Loucy (cell line): ENCODE results near the gene SMG1.
"Not testable (repeated sequence)": the region's sequence is repeated elsewhere in the genome, so short reads cannot be mapped to it uniquely, and the experiment has no call there.

Source experiments
- H2AFZ ChIP-seq: fragments of 200-600 bp; sonication (generic); 2 replicates; pipeline ENCODE4 v1.6.0; 2016; ENCODE audit warnings: antibody characterized with exemption, mild to moderate bottlenecking, low read length, moderate library complexity
- H3F3A ChIP-seq: fragments of 200-600 bp; 2 replicates; pipeline ENCODE4 v1.6.0; 2016; ENCODE audit warnings: antibody characterized with exemption, low read depth, mild to moderate bottlenecking
- H3K27me3 ChIP-seq: fragments of 200-600 bp; sonication (generic); 2 replicates; pipeline ENCODE4 v1.6.1; 2014; ENCODE audit warnings: low read length, mild to moderate bottlenecking; ENCODE audit not compliant: insufficient read depth, poor library complexity, severe bottlenecking
- H3K36me3 ChIP-seq: fragments of 200-600 bp; sonication (generic); 2 replicates; pipeline ENCODE4 v1.6.1; 2016; ENCODE audit warnings: low read length; ENCODE audit not compliant: insufficient read depth
- H3K4me1 ChIP-seq: fragments of 200-600 bp; sonication (generic); 2 replicates; pipeline ENCODE4 v1.5.1; 2014; ENCODE audit warnings: low read length, mild to moderate bottlenecking; ENCODE audit not compliant: insufficient read depth, poor library complexity, severe bottlenecking
- H3K4me2 ChIP-seq: fragments of 200-600 bp; sonication (generic); 2 replicates; pipeline ENCODE4 v1.6.0; 2014; ENCODE audit warnings: antibody characterized with exemption, low read length, low read depth, mild to moderate bottlenecking; ENCODE audit not compliant: poor library complexity, severe bottlenecking
- H3K4me3 ChIP-seq: fragments of 200-600 bp; sonication (generic); 2 replicates; pipeline ENCODE4 v1.5.1; 2014; ENCODE audit warnings: low read length, mild to moderate bottlenecking, mixed read lengths; ENCODE audit not compliant: poor library complexity, severe bottlenecking
- H3K79me2 ChIP-seq: fragments of 200-600 bp; sonication (generic); 2 replicates; pipeline ENCODE4 v1.6.1; 2014; ENCODE audit warnings: low read length; ENCODE audit not compliant: insufficient read depth
- H3K9ac ChIP-seq: fragments of 200-600 bp; sonication (generic); 2 replicates; pipeline ENCODE4 v1.6.0; 2014; ENCODE audit warnings: mild to moderate bottlenecking, low read depth, low read length, moderate library complexity; ENCODE audit not compliant: poor library complexity, severe bottlenecking
- H3K9me2 ChIP-seq: fragments of 200-600 bp; sonication (generic); replicated peaks from 2 replicates; pipeline ENCODE4 v1.6.1; 2016; ENCODE audit warnings: low read depth, low read length, mixed read lengths
- H3K9me3 ChIP-seq: fragments of 200-600 bp; sonication (generic); 2 replicates; pipeline ENCODE4 v1.6.1; 2014; ENCODE audit warnings: mild to moderate bottlenecking, antibody characterized with exemption, low read length, low read depth; ENCODE audit not compliant: insufficient read depth
- H4K20me1 ChIP-seq: fragments of 200-600 bp; sonication (generic); 2 replicates; pipeline ENCODE4 v1.6.0; 2014; ENCODE audit warnings: antibody characterized with exemption, low read length, mild to moderate bottlenecking; ENCODE audit not compliant: insufficient read depth, poor library complexity, severe bottlenecking
- EZH2phosphoT487 ChIP-seq: fragments of 200-600 bp; IDR thresholded peaks from 2 replicates; pipeline ENCODE4 v1.6.1; 2018; ENCODE audit warnings: antibody characterized with exemption, mild to moderate bottlenecking, moderate library complexity, borderline replicate concordance
- TF ChIP-seq, protein P1 (sequence below): fragments of 200-600 bp; sonication (generic); conservative IDR thresholded peaks from 2 replicates; pipeline ENCODE4 v1.5.1; 2014; ENCODE audit warnings: mild to moderate bottlenecking, antibody characterized with exemption, low read length

Gene SMG1

DNA sequence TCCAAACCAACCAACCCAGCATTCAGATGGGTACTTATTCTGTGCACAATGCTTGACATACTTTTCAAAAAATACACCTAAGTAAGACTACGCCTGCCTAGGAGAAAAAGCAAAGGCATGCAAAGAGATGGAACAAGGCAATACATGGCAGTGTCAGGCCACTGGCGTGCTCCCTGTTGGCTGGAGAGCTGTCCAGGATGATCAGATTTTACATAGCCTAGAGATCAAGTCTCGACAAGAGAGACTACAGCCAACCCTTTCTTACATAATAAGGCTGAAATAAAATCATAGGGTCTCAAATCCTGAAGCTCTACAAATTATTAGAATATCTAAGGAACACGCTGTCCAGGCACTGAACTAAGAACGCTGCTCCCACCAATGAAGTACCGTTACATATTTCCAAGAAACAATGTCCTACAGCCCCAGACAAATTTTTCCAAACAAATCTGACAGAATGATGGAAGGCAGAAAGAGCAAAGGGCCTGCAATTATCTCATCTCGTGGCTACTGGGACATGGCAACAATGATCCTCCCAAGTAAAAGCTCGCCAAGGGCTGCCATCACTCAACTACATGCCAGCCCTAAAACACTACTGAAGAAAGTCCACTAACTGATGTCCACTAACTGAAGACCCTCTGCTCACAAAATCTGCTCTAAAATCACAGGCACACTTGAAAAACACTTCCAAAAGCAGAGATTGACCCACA lies 141.1 kb downstream of the SMG1 start:
- H3K4me2 ChIP-seq = peak overlapping the region; percentile 95
- peak overlapping the region; percentile 98 for H3K4me3 ChIP-seq
- H3K9me2 ChIP-seq = no peaks in the 10 kb centered on the region
- H3K9ac ChIP-seq = peak overlapping the region; percentile 61
- H3K36me3 ChIP-seq = peaks cover 59% of the 10 kb centered on the region
- H2AFZ ChIP-seq = no peak overlapping the region
- H3K9me3 ChIP-seq = no peaks in the 10 kb centered on the region
- peaks cover 79% of the 10 kb centered on the region for H3K79me2 ChIP-seq
- TF ChIP-seq, protein P1, sequence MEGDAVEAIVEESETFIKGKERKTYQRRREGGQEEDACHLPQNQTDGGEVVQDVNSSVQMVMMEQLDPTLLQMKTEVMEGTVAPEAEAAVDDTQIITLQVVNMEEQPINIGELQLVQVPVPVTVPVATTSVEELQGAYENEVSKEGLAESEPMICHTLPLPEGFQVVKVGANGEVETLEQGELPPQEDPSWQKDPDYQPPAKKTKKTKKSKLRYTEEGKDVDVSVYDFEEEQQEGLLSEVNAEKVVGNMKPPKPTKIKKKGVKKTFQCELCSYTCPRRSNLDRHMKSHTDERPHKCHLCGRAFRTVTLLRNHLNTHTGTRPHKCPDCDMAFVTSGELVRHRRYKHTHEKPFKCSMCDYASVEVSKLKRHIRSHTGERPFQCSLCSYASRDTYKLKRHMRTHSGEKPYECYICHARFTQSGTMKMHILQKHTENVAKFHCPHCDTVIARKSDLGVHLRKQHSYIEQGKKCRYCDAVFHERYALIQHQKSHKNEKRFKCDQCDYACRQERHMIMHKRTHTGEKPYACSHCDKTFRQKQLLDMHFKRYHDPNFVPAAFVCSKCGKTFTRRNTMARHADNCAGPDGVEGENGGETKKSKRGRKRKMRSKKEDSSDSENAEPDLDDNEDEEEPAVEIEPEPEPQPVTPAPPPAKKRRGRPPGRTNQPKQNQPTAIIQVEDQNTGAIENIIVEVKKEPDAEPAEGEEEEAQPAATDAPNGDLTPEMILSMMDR = no peak
- no peak for TF ChIP-seq EZH2phosphoT487
- peaks cover 76% of the 10 kb centered on the region for H4K20me1 ChIP-seq
- peaks cover 46% of the 10 kb centered on the region for H3K4me1 ChIP-seq
- H3K27me3 ChIP-seq = peaks cover 10% of the 10 kb centered on the region
- no peaks in the 10 kb centered on the region for H3F3A ChIP-seq

DNA sequence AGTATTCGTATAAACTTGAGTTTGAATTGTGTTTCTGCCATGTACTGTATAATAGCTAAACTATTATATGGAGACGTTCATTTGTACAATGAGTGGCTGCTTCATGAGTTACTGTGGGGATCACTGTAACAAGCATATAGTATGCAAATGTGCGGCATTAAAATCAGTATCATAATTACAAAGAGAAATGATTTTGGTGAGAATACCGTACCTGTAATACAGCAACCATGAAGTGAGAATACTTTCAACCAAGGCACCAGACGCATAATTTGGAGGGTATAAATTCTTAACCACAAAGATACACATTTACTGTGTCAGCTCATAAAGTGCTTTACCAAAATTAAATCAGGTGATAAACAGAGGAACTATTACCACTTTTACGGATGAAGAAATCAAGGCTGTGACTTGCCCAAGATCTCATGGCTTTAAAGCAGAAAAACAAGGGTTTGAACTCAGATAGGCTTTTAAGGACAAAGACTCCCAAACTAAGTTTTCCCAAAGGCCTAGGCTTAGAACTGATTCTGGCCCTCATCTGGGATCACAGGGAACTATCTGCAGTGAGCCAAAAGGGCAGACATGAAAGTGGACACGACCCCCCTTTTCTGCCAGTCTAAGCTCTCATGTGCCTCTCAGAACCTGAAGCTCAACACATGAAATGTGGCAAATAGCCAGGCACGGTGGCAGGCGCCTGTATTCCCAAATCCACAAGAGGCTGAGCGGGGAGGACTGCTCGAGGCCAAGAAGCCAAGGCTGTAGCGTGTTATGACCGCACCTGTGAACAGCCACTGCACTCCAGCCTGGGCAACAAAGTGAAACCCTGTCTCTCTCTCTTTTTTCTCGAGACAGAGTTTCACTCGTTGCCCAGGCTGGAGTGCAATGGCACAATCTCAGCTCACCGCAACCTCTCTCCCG lies 142.5 kb downstream of the SMG1 start:
- H3K79me2 ChIP-seq = peaks cover 65% of the 10 kb centered on the region
- H4K20me1 ChIP-seq = peaks cover 63% of the 10 kb centered on the region
- peaks cover 59% of the 10 kb centered on the region for H3K36me3 ChIP-seq
- peaks cover 46% of the 10 kb centered on the region for H3K4me1 ChIP-seq
- H3F3A ChIP-seq = no peaks in the 10 kb centered on the region
- no peak for TF ChIP-seq EZH2phosphoT487
- TF ChIP-seq, protein P1 = no peak
- H2AFZ ChIP-seq = no peak overlapping the region
- H3K9me2 ChIP-seq = no peaks in the 10 kb centered on the region
- no peaks in the 10 kb centered on the region for H3K27me3 ChIP-seq
- peak overlapping the region; percentile 95 for H3K4me2 ChIP-seq
- H3K4me3 ChIP-seq = peak overlapping the region; percentile 98
- H3K9ac ChIP-seq = no peak overlapping the region
- H3K9me3 ChIP-seq = no peaks in the 10 kb centered on the region

DNA sequence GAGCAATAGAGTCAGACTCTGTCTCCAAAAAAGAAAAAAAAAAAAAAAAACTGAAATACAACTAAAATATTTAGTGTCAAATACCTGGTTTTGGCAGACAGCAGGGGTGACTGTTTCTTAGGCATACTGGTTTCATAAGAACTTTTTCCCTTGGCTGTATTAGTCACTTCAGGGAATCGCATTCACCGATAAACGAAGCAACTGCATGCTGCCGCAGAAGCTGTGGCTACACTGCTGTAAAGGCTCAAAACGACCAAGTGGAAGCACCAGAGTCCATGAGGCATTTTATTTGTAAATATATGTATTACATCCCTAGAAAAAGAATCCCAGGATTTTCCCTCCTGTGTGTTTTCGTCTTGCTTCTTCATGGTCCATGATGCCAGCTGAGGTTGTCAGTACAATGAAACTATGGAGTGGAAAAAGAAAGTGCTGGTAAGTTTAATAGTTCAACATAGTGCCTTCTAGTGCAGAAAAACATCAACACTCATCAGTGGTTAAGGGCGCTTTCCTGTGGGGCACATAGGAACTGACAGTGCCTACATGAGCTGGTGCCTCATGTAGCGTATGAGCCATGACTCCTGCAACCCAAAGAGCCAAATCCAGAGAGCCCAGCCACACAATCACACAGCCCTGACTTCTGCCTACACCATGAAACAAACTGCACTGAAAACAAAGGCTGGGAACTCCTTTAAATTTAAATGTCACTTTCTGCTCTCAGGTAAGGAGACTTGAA lies 143.3 kb downstream of the SMG1 start:
- no peak overlapping the region for H3K9ac ChIP-seq
- no peaks in the 10 kb centered on the region for H3K9me2 ChIP-seq
- H4K20me1 ChIP-seq = peaks cover 55% of the 10 kb centered on the region
- H3K4me1 ChIP-seq = peaks cover 41% of the 10 kb centered on the region
- H3K4me3 ChIP-seq = no peak overlapping the region
- H3K9me3 ChIP-seq = no peaks in the 10 kb centered on the region
- TF ChIP-seq EZH2phosphoT487 = no peak
- TF ChIP-seq, protein P1 = no peak
- H3K79me2 ChIP-seq = peaks cover 57% of the 10 kb centered on the region
- peaks cover 55% of the 10 kb centered on the region for H3K36me3 ChIP-seq
- no peaks in the 10 kb centered on the region for H3F3A ChIP-seq
- H2AFZ ChIP-seq = no peak overlapping the region
- no peaks in the 10 kb centered on the region for H3K27me3 ChIP-seq
- H3K4me2 ChIP-seq = peak overlapping the region; percentile 95

DNA sequence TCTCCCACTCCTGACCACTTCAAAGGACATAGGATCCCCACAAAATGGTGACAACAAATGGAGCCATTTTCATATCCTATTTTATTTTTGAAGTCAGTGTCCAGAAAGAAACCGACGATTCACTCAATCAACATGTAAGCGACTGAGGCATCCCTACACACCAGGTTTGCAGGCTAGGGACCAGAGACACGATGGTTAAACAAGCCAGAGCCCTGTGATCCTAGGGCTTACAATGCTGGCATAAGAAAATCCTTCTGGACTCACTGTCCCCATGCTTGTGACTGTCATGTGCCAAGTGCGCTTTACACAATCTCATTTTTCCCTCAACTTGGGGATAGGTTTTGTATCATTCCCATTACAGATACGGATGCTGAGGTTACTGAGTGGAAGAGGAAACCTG lies 145.0 kb downstream of the SMG1 start:
- Histone ChIP-seq H4K20me1 (peaks cover 38% of the 10 kb centered on the region), H3K36me3 (peaks cover 40% of the 10 kb centered on the region; the same call in 1 of the 2 replicates), H3K79me2 (peaks cover 40% of the 10 kb centered on the region), H3K4me1 (peaks cover 28% of the 10 kb centered on the region)
- not testable (repeated sequence) for H3K9me2 ChIP-seq, H3K9me3 ChIP-seq, H3F3A ChIP-seq, H3K27me3 ChIP-seq, H3K4me2 ChIP-seq, H3K9ac ChIP-seq, H2AFZ ChIP-seq, H3K4me3 ChIP-seq
